Uterus (tissue), 2 donors: ENCODE results near the gene ACKR4.
"Not testable (repeated sequence)": the region's sequence is repeated elsewhere in the genome, so short reads cannot be mapped to it uniquely, and the experiment has no call there.

Experiments
- POLR2A ChIP-seq, 2 donors: fragments of 450-650 bp; IDR thresholded peaks; one replicate each; pipeline ENCODE4 v1.6.1; 2016; ENCODE audit warnings: antibody characterized with exemption in 2 of 2, mild to moderate bottlenecking in 1 of 2, moderate library complexity in 1 of 2
- TF ChIP-seq, protein P1 (sequence below), 4 experiments: fragments of 200-600 bp in 2 of 4; fragments of 450-650 bp in 2 of 4; sonication (generic) in 2 of 4; IDR thresholded peaks; one replicate each; pipeline ENCODE4 v1.5.1; 2016 to 2019; ENCODE audit warnings: antibody characterized with exemption in 4 of 4, mild to moderate bottlenecking in 2 of 4, moderate library complexity in 1 of 4

DNA sequence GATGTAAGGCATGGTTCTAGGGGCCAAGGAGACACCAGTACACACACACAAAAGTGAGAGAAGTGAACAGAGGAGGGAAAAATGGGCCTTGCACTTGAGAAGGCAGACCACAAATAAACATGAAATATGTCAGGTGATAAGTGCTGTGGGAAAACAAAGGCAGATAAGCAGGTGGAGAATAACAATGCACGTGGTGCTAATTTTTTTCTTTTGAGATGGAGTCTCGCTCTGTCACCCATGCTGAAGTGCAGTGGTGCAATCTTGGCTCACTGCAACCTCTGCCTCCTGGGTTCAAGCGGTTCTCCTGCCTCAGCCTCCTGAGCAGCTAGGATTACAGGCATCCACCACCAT lies 41.1 kb upstream of the ACKR4 start:
- TF ChIP-seq, protein P1, sequence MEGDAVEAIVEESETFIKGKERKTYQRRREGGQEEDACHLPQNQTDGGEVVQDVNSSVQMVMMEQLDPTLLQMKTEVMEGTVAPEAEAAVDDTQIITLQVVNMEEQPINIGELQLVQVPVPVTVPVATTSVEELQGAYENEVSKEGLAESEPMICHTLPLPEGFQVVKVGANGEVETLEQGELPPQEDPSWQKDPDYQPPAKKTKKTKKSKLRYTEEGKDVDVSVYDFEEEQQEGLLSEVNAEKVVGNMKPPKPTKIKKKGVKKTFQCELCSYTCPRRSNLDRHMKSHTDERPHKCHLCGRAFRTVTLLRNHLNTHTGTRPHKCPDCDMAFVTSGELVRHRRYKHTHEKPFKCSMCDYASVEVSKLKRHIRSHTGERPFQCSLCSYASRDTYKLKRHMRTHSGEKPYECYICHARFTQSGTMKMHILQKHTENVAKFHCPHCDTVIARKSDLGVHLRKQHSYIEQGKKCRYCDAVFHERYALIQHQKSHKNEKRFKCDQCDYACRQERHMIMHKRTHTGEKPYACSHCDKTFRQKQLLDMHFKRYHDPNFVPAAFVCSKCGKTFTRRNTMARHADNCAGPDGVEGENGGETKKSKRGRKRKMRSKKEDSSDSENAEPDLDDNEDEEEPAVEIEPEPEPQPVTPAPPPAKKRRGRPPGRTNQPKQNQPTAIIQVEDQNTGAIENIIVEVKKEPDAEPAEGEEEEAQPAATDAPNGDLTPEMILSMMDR (IDR thresholded peaks at IDR 0.05): not testable (repeated sequence)
- TF ChIP-seq POLR2A (IDR thresholded peaks at IDR 0.05): not testable (repeated sequence)
